A673 (cell line): Measurements from ENCODE around the gene EPHA6. TPM values are rescaled to one million over a fixed set of nuclear protein-coding genes. Genes with fewer than 3 reads are reported as not detected.

Experiments
- BruUV-seq: library from RNA; stranded (reverse); fragments of 400-500 nt; replicated peaks from 2 replicates; lab custom pipeline; 2021; lab: Mats Ljungman, UMichigan
- CTCF ChIA-PET: fragments of 300-600 bp; sonication (Branson Sonifier 250); formaldehyde crosslinking; loops from one replicate; lab custom pipeline; 2022; ENCODE audit warnings: antibody characterized with exemption; lab: Charles Lee
- POLR2A ChIA-PET: fragments of 300-600 bp; sonication (Branson Sonifier 250); formaldehyde crosslinking; loops from one replicate; lab custom pipeline; 2022; ENCODE audit warnings: antibody characterized with exemption; ENCODE audit not compliant: low non-redundant PET; lab: Charles Lee
- DNase-seq: peaks from one replicate; pipeline ENCODE4 v3.0.0-alpha.2; 2015; ENCODE audit warnings: low spot score
- H3K27ac ChIP-seq: fragments of 200-600 bp; sonication (generic); 2 replicates; pipeline ENCODE4 v1.5.1; 2016; ENCODE audit warnings: mixed run types, low read depth, mild to moderate bottlenecking, mixed read lengths, antibody characterized with exemption, low read length; ENCODE audit not compliant: poor library complexity, severe bottlenecking
- H3K27me3 ChIP-seq: fragments of 200-600 bp; sonication (generic); replicated peaks from 2 replicates; pipeline ENCODE4 v1.6.1; 2017; ENCODE audit warnings: mixed run types, low read depth, mild to moderate bottlenecking, mixed read lengths, antibody characterized with exemption, low read length; ENCODE audit not compliant: insufficient read depth, poor library complexity
- H3K36me3 ChIP-seq: fragments of 200-600 bp; sonication (generic); 2 replicates; pipeline ENCODE4 v1.6.1; 2016; ENCODE audit warnings: mixed run types, mild to moderate bottlenecking, mixed read lengths, antibody characterized with exemption, low read length; ENCODE audit not compliant: insufficient read depth, poor library complexity, severe bottlenecking
- H3K4me1 ChIP-seq: fragments of 200-600 bp; sonication (generic); 2 replicates; pipeline ENCODE4 v1.6.1; 2017; ENCODE audit warnings: mixed run types, mild to moderate bottlenecking, mixed read lengths, antibody characterized with exemption, low read length; ENCODE audit not compliant: insufficient read depth, poor library complexity, severe bottlenecking
- H3K4me3 ChIP-seq: fragments of 200-600 bp; sonication (generic); 2 replicates; pipeline ENCODE4 v1.5.1; 2016; ENCODE audit warnings: low read depth, mixed run types, mild to moderate bottlenecking, mixed read lengths, low read length; ENCODE audit not compliant: poor library complexity, severe bottlenecking
- H3K9me3 ChIP-seq: fragments of 200-600 bp; sonication (generic); 2 replicates; pipeline ENCODE4 v1.6.1; 2016; ENCODE audit warnings: mixed run types, low read depth, mild to moderate bottlenecking, mixed read lengths, antibody characterized with exemption, low read length; ENCODE audit not compliant: poor library complexity, severe bottlenecking
- EZH2 ChIP-seq: fragments of 200-600 bp; sonication (generic); IDR thresholded peaks from 2 replicates; pipeline ENCODE4 v1.6.1; 2017; ENCODE audit warnings: borderline replicate concordance, low read depth, mild to moderate bottlenecking, mixed read lengths, antibody characterized with exemption, low read length; ENCODE audit not compliant: poor library complexity, severe bottlenecking
- intact Hi-C: fragments of 100-400 bp; cut with micrococcal nuclease; formaldehyde crosslinking; loops from one replicate; pipeline ENCODE4 v1.10.0; 2022; ENCODE audit not compliant: unreplicated experiment
- total RNA-seq: library from RNA; stranded (reverse); gene quantifications from 2 replicates; pipeline ENCODE4 v1.2.3, GENCODE V29; 2021
- TF ChIP-seq, protein P1 (sequence below): fragments of 300-800, 200-600 bp; sonication (generic); conservative IDR thresholded peaks from 2 replicates; pipeline ENCODE4 v1.5.1; 2017; ENCODE audit warnings: low read depth, mild to moderate bottlenecking, antibody characterized with exemption, low read length, moderate library complexity, mixed read lengths

Gene EPHA6
- total RNA-seq, 1 experiment from 2014 or later, result not detected

DNA sequence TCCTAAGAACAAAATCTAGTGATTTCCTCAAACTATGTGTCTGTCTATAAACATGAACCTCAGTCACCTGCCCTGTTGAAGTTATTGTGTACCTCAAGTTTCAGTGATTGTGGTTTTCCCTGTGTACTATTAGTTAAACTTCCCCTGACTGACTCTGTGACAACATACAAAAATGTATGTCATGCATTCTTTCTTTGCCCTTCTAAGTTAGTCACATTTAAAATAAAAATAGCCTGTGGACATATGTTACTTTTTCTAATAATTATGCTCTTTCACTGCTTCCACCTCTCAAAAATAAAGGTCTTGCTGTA is 29.8 kb downstream of the EPHA6 start:
- Histone ChIP-seq H3K27ac (no peak overlapping the region), H3K4me1 (no peaks in the 10 kb centered on the region), H3K36me3 (no peaks in the 10 kb centered on the region), H3K9me3 (no peaks in the 10 kb centered on the region), H3K4me3 (no peak overlapping the region), H3K27me3 (no peaks in the 10 kb centered on the region)
- TF ChIP-seq, protein P1, sequence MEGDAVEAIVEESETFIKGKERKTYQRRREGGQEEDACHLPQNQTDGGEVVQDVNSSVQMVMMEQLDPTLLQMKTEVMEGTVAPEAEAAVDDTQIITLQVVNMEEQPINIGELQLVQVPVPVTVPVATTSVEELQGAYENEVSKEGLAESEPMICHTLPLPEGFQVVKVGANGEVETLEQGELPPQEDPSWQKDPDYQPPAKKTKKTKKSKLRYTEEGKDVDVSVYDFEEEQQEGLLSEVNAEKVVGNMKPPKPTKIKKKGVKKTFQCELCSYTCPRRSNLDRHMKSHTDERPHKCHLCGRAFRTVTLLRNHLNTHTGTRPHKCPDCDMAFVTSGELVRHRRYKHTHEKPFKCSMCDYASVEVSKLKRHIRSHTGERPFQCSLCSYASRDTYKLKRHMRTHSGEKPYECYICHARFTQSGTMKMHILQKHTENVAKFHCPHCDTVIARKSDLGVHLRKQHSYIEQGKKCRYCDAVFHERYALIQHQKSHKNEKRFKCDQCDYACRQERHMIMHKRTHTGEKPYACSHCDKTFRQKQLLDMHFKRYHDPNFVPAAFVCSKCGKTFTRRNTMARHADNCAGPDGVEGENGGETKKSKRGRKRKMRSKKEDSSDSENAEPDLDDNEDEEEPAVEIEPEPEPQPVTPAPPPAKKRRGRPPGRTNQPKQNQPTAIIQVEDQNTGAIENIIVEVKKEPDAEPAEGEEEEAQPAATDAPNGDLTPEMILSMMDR, result no peak
- no peak for TF ChIP-seq EZH2
- no peak for DNase-seq
- ChIA-PET CTCF (no interaction called here), POLR2A (no interaction called here)
- no TSS peak for BruUV-seq
- intact Hi-C loops, result loop anchor here (10.0 kb wide), 1 partner anchor 59 kb away; no protein-coding TSS in a partner anchor

DNA sequence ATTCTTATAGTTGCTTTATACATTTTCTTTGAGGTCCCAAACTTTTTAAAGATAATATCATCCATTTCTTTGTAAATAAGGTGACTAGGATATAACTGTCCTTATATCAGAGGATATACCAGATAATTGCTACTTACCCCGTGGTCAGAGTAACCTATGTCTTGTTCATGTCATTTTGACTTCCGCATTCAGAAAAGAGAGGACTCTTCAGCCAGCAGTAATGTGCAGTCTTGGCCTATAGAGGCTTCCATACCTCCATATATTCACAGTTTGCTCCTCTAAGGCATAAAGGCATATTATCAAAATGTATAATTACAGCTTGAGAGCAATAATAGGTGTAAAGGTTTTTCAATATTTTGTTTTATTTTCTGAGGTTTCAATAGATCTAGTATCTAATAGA is 38.5 kb downstream of the EPHA6 start:
- BruUV-seq, result no TSS peak
- Histone ChIP-seq H3K4me3 (no peak overlapping the region), H3K36me3 (no peaks in the 10 kb centered on the region), H3K9me3 (no peaks in the 10 kb centered on the region), H3K27me3 (no peaks in the 10 kb centered on the region), H3K4me1 (no peaks in the 10 kb centered on the region), H3K27ac (no peak overlapping the region)
- DNase-seq, result no peak
- ChIA-PET POLR2A (no interaction called here), CTCF (no interaction called here)
- TF ChIP-seq EZH2, result no peak
- TF ChIP-seq, protein P1, result no peak
- intact Hi-C loops, result no loop called here

DNA sequence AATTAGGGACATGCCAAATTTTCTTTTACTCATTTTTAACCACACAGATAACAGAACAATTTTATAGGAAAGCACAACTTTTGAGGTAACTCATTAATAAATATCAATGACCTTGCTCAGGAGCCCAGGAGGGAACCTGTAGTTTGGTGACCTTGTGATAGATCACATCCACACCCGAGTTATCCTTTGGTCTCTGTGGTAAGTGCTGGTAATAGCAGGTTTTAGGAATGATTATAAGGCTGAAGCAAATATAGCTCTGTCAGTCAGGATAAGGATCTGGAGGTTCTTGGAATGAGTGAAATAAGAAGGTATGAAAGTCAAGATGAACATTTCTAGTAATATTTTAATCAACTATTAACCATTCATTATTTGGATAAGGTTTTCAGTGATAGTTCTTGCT is 46.5 kb downstream of the EPHA6 start:
- Histone ChIP-seq H3K36me3 (no peaks in the 10 kb centered on the region), H3K4me3 (no peak overlapping the region), H3K27me3 (no peaks in the 10 kb centered on the region), H3K27ac (no peak overlapping the region), H3K9me3 (no peaks in the 10 kb centered on the region), H3K4me1 (no peaks in the 10 kb centered on the region)
- POLR2A ChIA-PET, result no interaction called here
- DNase-seq, result no peak
- no TSS peak for BruUV-seq
- TF ChIP-seq, protein P1, result no peak
- TF ChIP-seq EZH2, result no peak
- intact Hi-C loops, result loop anchor here (5.0 to 10.0 kb wide), 3 partner anchors 796 to 1161 kb away; no protein-coding TSS in a partner anchor
- CTCF ChIA-PET, result no interaction called here
